ENCODE measurements around the gene TES. TPM values are rescaled to one million over a fixed set of nuclear protein-coding genes. Genes with fewer than 3 reads are reported as not detected.
"Not testable (repeated sequence)": the region's sequence is repeated elsewhere in the genome, so short reads cannot be mapped to it uniquely, and the experiment has no call there.

Gene TES
- total RNA-seq, 1 donor from 2014 or later, result 232 TPM

DNA sequence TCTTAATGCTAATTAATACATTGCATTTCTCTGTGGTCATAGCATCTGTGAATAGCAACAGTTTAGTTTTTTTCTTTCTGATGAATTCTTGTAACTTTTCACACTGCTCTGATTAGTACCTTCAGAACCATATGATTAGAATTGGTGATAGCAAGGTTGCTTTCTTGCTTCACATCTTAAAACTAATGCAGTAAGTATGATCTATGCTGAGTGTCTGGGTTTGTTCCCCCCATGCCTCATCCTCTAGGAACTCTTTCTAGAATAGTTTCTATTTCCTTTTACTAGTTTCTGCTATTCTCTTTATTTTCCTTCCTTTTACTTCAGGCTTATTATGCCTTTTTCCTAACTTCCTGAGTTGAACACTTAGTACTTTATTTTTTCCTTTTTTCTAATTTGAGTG, 32.4 kb downstream of the TES start:
- Mint-ChIP-seq H3K36me3 (ENCODE audit: unreplicated experiment) (peaks cover 53% of the 10 kb centered on the region), H3K4me3 (ENCODE audit: unreplicated experiment) (no peak overlapping the region), H3K27ac (ENCODE audit: unreplicated experiment) (peak overlapping the region; percentile 68), H3K4me1 (ENCODE audit: unreplicated experiment) (peaks cover 50% of the 10 kb centered on the region), H3K27me3 (ENCODE audit: unreplicated experiment) (no peaks in the 10 kb centered on the region), H3K9me3 (ENCODE audit: unreplicated experiment) (peaks cover 6% of the 10 kb centered on the region)
- DNase-seq (ENCODE audit: extremely low spot score, unreplicated experiment), result no peak
- TF ChIP-seq, protein P1, sequence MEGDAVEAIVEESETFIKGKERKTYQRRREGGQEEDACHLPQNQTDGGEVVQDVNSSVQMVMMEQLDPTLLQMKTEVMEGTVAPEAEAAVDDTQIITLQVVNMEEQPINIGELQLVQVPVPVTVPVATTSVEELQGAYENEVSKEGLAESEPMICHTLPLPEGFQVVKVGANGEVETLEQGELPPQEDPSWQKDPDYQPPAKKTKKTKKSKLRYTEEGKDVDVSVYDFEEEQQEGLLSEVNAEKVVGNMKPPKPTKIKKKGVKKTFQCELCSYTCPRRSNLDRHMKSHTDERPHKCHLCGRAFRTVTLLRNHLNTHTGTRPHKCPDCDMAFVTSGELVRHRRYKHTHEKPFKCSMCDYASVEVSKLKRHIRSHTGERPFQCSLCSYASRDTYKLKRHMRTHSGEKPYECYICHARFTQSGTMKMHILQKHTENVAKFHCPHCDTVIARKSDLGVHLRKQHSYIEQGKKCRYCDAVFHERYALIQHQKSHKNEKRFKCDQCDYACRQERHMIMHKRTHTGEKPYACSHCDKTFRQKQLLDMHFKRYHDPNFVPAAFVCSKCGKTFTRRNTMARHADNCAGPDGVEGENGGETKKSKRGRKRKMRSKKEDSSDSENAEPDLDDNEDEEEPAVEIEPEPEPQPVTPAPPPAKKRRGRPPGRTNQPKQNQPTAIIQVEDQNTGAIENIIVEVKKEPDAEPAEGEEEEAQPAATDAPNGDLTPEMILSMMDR (IDR thresholded peaks at IDR 0.05), result no peak

DNA sequence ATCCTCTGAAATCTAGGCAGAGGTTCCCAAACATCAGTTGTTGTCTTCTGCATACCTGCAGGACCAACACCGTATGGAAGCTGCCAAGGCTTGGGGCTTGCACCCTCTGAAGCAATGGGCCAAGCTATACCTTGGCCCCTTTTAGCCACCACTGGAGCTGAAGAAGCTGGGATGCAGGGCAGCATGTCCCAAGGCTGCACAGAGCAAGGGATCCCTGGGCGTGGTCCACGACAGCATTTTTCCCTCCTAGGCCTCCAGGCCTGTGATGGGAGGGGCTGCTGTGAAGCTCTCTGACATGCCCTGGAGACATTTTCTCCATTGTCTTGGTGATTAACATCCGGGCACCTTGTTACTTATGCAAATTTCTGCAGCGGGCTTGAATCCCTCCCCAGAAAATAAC, 34.5 kb downstream of the TES start:
- peaks cover 63% of the 10 kb centered on the region for H3K36me3 Mint-ChIP-seq (ENCODE audit: unreplicated experiment)
- not testable (repeated sequence) for H3K27me3 Mint-ChIP-seq (ENCODE audit: unreplicated experiment); H3K4me3 Mint-ChIP-seq (ENCODE audit: unreplicated experiment); H3K9me3 Mint-ChIP-seq (ENCODE audit: unreplicated experiment); DNase-seq (ENCODE audit: extremely low spot score, unreplicated experiment)
- H3K27ac Mint-ChIP-seq (ENCODE audit: unreplicated experiment), result peak overlapping the region; percentile 8
- peaks cover 56% of the 10 kb centered on the region for H3K4me1 Mint-ChIP-seq (ENCODE audit: unreplicated experiment)

DNA sequence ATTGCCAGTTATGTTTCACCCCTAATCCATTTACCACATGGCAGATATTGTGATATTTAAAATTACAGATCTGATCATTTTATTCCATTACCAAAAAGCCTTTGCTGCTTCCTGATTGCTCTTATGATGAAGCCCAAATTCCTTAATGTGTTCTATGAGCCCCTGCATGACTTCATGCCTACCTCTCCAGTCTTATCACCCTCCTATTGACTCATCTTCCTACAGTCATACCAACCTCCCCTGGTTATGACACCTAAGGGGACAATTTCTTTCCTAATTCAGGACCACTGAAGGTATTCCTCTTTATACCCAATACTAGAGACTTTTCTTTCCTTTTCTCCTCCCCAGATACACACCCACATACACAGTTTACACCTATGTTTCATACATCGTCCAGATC, 36.0 kb downstream of the TES start:
- peaks cover 47% of the 10 kb centered on the region for H3K4me1 Mint-ChIP-seq (ENCODE audit: unreplicated experiment)
- DNase-seq (ENCODE audit: extremely low spot score, unreplicated experiment), result no peak
- peaks cover 6% of the 10 kb centered on the region for H3K9me3 Mint-ChIP-seq (ENCODE audit: unreplicated experiment)
- peak overlapping the region; percentile 58 for H3K27ac Mint-ChIP-seq (ENCODE audit: unreplicated experiment)
- no peak overlapping the region for H3K4me3 Mint-ChIP-seq (ENCODE audit: unreplicated experiment)
- H3K27me3 Mint-ChIP-seq (ENCODE audit: unreplicated experiment), result no peaks in the 10 kb centered on the region
- peaks cover 66% of the 10 kb centered on the region for H3K36me3 Mint-ChIP-seq (ENCODE audit: unreplicated experiment)
- TF ChIP-seq, protein P1 (IDR thresholded peaks at IDR 0.05), result no peak

DNA sequence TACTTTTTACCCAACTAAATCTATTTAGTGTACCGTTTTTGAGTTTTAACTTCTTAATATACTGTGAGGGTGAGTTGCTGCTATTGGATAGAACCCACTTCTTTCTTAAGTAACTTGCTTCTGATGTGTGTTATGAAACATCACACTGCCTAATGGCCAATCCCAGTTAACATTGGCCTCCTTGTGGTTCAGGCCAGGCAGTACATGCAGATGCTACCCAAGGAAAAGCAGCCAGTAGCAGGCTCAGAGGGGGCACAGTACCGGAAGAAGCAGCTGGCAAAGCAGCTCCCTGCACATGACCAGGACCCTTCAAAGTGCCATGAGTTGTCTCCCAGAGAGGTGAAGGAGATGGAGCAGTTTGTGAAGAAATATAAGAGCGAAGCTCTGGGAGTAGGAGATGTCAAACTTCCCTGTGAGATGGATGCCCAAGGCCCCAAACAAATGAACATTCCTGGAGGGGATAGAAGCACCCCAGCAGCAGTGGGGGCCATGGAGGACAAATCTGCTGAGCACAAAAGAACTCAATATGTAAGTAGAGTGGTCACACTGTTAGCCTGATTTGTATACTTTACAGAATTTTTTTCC, 39.7 kb downstream of the TES start:
- H3K4me3 Mint-ChIP-seq (ENCODE audit: unreplicated experiment), result no peak overlapping the region
- H3K36me3 Mint-ChIP-seq (ENCODE audit: unreplicated experiment), result peaks cover 77% of the 10 kb centered on the region
- H3K4me1 Mint-ChIP-seq (ENCODE audit: unreplicated experiment), result peaks cover 27% of the 10 kb centered on the region
- peaks cover 5% of the 10 kb centered on the region for H3K9me3 Mint-ChIP-seq (ENCODE audit: unreplicated experiment)
- DNase-seq (ENCODE audit: extremely low spot score, unreplicated experiment), result no peak
- H3K27ac Mint-ChIP-seq (ENCODE audit: unreplicated experiment), result peak overlapping the region; percentile 71
- H3K27me3 Mint-ChIP-seq (ENCODE audit: unreplicated experiment), result no peaks in the 10 kb centered on the region
- TF ChIP-seq, protein P1 (IDR thresholded peaks at IDR 0.05), result peak; percentile 60

DNA sequence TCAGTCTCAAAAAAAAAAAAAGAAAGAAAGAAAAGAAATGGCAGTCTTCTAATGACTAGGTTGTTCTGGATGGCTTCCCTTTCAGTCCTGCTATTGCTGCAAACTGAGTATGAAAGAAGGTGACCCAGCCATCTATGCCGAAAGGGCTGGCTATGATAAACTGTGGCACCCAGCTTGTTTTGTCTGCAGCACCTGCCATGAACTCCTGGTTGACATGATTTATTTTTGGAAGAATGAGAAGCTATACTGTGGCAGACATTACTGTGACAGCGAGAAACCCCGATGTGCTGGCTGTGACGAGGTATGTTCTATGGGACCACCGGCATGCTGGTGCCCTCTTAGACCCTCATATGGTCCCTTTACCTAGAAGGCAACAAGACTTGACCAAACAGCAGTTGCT, 41.3 kb downstream of the TES start:
- Mint-ChIP-seq H3K9me3 (ENCODE audit: unreplicated experiment) (no peaks in the 10 kb centered on the region), H3K4me3 (ENCODE audit: unreplicated experiment) (no peak overlapping the region), H3K27ac (ENCODE audit: unreplicated experiment) (peak overlapping the region; percentile 34)

More for the DNA sequence above, 41.3 kb downstream of the TES start:
- Mint-ChIP-seq H3K36me3 (ENCODE audit: unreplicated experiment) (peaks cover 67% of the 10 kb centered on the region), H3K4me1 (ENCODE audit: unreplicated experiment) (peaks cover 20% of the 10 kb centered on the region), H3K27me3 (ENCODE audit: unreplicated experiment) (no peaks in the 10 kb centered on the region)
- no peak for DNase-seq (ENCODE audit: extremely low spot score, unreplicated experiment)
- TF ChIP-seq, protein P1 (IDR thresholded peaks at IDR 0.05), result no peak
